Right lobe of liver (tissue), 6 donors: Measurements from ENCODE around the gene CRP. TPM values are rescaled to one million over a fixed set of nuclear protein-coding genes. Genes with fewer than 3 reads are reported as not detected.

Experiments used
- ATAC-seq, 4 donors: fragments of 200-7000 bp; cut with Tn5 transposase; one replicate each; pipeline ENCODE4 v1.9.1; 2020; ENCODE audit warnings: mild to moderate bottlenecking in 4 of 4, moderate library complexity in 4 of 4
- DNase-seq, 3 donors: peaks; one replicate each; pipeline ENCODE4 v3.0.0-alpha.2; 2020
- H3K27ac ChIP-seq, 3 donors: fragments of 200-600 bp; one replicate each; pipeline ENCODE4 v1.8.0; 2022
- H3K27me3 ChIP-seq, 2 donors: fragments of 200-600 bp; one replicate each; pipeline ENCODE4 v1.8.0; 2022
- H3K36me3 ChIP-seq, 4 donors: fragments of 200-600 bp; sonication (generic) in 1 of 4; one replicate each; pipeline versions ENCODE4 v1.5.1 to v1.8.0; 2017 to 2022; ENCODE audit warnings: control low read depth in 1 of 4
- H3K4me1 ChIP-seq, 4 donors: fragments of 200-600 bp; sonication (generic) in 1 of 4; one replicate each; pipeline versions ENCODE4 v1.5.1 to v1.8.0; 2017 to 2022; ENCODE audit warnings: control low read depth in 1 of 4
- H3K4me3 ChIP-seq, 3 donors: fragments of 200-600 bp; one replicate each; pipeline ENCODE4 v1.8.0; 2022
- H3K9me3 ChIP-seq, 4 donors: fragments of 200-600 bp; sonication (generic) in 1 of 4; one replicate each; pipeline versions ENCODE4 v1.5.1 to v1.8.0; 2017 to 2022; ENCODE audit warnings: control low read depth in 1 of 4
- POLR2A ChIP-seq: fragments of 450-650 bp; IDR thresholded peaks from one replicate; pipeline ENCODE4 v1.6.1; 2017; ENCODE audit warnings: antibody characterized with exemption, mild to moderate bottlenecking
- WGBS: methylation state at CpG from one replicate; pipeline ENCODE4 v1.1.6; 2018; ENCODE audit warnings: low coverage, low lambda C conversion rate; ENCODE audit not compliant: insufficient coverage; ENCODE audit errors: missing lambda C conversion rate; 5-methylcytosine and 5-hydroxymethylcytosine counted together
- intact Hi-C, 2 donors: fragments of 100-400 bp; cut with DNase I; formaldehyde crosslinking; loops; one replicate each; pipeline versions ENCODE4 v1.11.2 to v1.14.1; 2022
- total RNA-seq, 6 experiments: library from RNA; depleted of rRNA in 2 of 6; stranded (reverse); fragments of >200 nt in 2 of 6; fragmentation: NEBNext Ultra II Directional in 3 of 6; extraction: Animal tissue kit (Norgen Biotek cat#: 25700) in 3 of 6; gene quantifications; one replicate each; pipeline versions ENCODE4 v1.1.0 to v1.2.4, GENCODE V29; 2016 to 2023
- TF ChIP-seq, protein P1 (sequence below), 4 donors: fragments of 200-600 bp in 3 of 4; fragments of 450-650 bp in 1 of 4; IDR thresholded peaks; one replicate each; pipeline versions ENCODE4 v1.5.1 to v1.8.0; 2016 to 2022; ENCODE audit warnings: antibody characterized with exemption in 4 of 4, mild to moderate bottlenecking in 2 of 4
- donor health status: DM: no; HTN: yes; CAD: no.
- donor health status: DM: no; HTN: no; CAD: no.
- donor health status: DM: no; HTN: no; CAD: no.
- donor health status: DM: no; HTN: yes; CAD: no.
- donor health status: DM: no; HTN: yes; CAD: no.

Gene CRP
- total RNA-seq, 6 experiments from 2014 or later = 420 to 12,291 (median 6,154) TPM

DNA sequence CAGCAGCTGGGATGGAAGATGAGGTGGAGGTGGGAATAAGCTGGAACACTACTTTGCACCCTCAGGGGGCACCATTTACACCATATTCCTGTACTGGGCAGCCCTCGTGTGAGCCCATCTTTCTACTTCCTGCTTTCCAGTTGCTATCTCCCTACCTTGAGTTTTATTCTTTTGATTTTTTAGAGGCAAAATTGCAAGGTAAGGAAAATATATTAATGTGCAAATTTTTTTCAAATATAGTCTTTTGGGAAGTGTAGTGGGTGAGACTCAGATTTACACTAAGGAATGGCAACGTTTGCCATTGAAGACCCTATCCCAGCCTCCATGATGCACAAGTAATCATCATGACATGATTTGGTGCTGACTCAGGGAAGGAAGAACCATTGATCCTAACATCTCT is 35.2 kb upstream of the CRP start:
- ATAC-seq = no peak
- Histone ChIP-seq H3K4me3 (no peak overlapping the region), H3K27me3 (no peaks in the 10 kb centered on the region), H3K27ac (no peak overlapping the region), H3K36me3 (no peaks in the 10 kb centered on the region), H3K4me1 (peaks cover 0 to 33% (median 16%) of the 10 kb centered on the region in 4 donors), H3K9me3 (no peaks in the 10 kb centered on the region)
- no peak for TF ChIP-seq POLR2A
- intact Hi-C loops = loop anchor here in 1 of 2 donors (5.0 kb wide), 1 partner anchor 162 kb away; the partner anchor contains the start of gene APCS
- DNase-seq = no peak
- 57% methylated on average over 2 of the region's 2 CpGs for WGBS

DNA sequence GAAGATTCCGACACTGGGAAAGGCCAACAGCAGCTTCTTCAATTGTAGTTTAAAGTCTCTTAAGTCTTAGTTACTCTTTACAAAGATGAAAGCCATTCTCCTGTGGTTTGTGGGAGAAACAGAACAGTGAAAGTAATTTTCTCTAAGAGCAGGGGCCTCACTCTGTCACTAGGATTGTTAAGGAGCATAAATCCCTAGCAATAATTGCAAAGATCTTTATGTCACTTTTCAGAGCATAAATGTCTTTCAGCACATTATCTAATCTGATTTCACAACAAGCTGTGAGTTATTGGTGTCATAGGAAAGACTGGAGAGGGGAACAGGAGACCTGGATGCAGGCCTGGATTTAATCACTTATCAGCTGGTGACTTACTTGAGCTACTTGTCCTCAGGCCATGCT is 34.0 kb upstream of the CRP start:
- TF ChIP-seq, protein P1, sequence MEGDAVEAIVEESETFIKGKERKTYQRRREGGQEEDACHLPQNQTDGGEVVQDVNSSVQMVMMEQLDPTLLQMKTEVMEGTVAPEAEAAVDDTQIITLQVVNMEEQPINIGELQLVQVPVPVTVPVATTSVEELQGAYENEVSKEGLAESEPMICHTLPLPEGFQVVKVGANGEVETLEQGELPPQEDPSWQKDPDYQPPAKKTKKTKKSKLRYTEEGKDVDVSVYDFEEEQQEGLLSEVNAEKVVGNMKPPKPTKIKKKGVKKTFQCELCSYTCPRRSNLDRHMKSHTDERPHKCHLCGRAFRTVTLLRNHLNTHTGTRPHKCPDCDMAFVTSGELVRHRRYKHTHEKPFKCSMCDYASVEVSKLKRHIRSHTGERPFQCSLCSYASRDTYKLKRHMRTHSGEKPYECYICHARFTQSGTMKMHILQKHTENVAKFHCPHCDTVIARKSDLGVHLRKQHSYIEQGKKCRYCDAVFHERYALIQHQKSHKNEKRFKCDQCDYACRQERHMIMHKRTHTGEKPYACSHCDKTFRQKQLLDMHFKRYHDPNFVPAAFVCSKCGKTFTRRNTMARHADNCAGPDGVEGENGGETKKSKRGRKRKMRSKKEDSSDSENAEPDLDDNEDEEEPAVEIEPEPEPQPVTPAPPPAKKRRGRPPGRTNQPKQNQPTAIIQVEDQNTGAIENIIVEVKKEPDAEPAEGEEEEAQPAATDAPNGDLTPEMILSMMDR (IDR thresholded peaks at IDR 0.05) = no peak
- TF ChIP-seq POLR2A = no peak
- Histone ChIP-seq H3K27me3 (no peaks in the 10 kb centered on the region), H3K9me3 (no peaks in the 10 kb centered on the region), H3K4me1 (peaks cover 0 to 24% (median 11%) of the 10 kb centered on the region in 4 donors), H3K4me3 (no peak overlapping the region), H3K27ac (no peak overlapping the region), H3K36me3 (no peaks in the 10 kb centered on the region)
- intact Hi-C loops = no loop called here
- DNase-seq = no peak
- 100% methylated on average over 1 of the region's 1 CpG for WGBS
- ATAC-seq = no peak

DNA sequence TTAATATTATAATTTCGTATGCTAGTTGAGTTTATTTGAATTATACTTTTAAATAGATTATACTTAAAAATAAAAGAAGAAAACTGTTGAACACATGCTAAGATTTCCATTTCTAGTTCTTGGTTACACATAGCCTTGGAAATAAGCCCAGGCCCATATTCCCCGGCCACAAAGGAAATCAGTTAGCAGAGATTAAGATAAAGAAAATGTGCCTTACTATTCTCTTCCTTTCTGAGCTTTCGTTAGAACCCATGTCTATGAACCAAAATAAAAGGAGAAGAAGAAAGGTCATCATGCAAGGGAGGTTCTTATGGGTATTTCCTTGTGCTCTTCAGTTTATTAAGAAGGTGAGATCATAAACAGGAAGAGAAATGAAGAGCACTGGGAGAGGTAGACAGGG is 32.3 kb upstream of the CRP start:
- no peaks in the 10 kb centered on the region for H3K36me3 ChIP-seq
- H3K9me3 ChIP-seq = no peaks in the 10 kb centered on the region
- no peaks in the 10 kb centered on the region for H3K27me3 ChIP-seq
- no peak overlapping the region for H3K27ac ChIP-seq
- 52% methylated on average over 3 of the region's 3 CpGs for WGBS
- no peak for ATAC-seq
- peaks cover 0 to 13% (median 5%) of the 10 kb centered on the region in 4 donors for H3K4me1 ChIP-seq
- intact Hi-C loops = no loop called here
- H3K4me3 ChIP-seq = no peak overlapping the region
- DNase-seq = no peak
- TF ChIP-seq POLR2A = no peak
- TF ChIP-seq, protein P1 (IDR thresholded peaks at IDR 0.05) = no peak

DNA sequence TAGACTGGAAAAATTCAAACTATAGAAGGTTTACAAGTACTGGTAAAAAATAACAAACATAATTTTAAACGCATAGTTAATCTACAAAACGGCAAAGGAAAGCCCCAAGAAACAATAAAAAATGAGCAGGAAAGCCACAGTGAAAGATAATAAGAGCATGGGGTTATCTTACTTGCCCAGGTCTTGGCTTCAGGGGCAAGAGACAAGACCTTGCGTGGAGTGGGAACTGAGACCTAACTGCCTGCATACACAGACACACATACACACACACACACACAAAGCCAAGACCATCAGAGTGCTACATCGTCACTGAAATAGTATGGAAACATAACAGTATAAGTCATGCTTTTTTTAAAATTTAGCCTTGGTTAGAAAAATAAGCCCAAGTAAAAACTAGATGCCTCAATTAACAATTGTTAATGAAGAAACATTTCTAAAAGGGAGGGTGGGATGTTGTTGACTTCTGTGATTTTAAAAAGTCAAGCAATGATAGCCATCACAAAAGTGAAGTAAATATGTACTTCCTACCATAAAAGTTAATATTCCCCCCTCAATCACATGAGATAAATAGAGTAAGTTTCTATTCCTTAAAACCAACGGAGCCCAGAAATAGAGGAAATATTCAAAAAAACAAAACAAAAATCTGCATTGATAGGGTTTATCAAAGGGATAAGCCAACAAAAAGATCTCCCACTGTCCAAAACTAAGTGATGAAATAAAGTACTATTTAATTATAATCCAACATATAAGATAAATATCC is 29.4 kb upstream of the CRP start:
- intact Hi-C loops = no loop called here

More for the DNA sequence above, 29.4 kb upstream of the CRP start:
- no peak overlapping the region for H3K4me3 ChIP-seq
- DNase-seq = no peak
- WGBS = 58% methylated on average over 5 of the region's 5 CpGs
- TF ChIP-seq, protein P1 (IDR thresholded peaks at IDR 0.05) = no peak
- TF ChIP-seq POLR2A = no peak
- no peaks in the 10 kb centered on the region for H3K9me3 ChIP-seq
- no peaks in the 10 kb centered on the region for H3K4me1 ChIP-seq
- no peak overlapping the region for H3K27ac ChIP-seq
- no peaks in the 10 kb centered on the region for H3K27me3 ChIP-seq
- no peak for ATAC-seq
- no peaks in the 10 kb centered on the region for H3K36me3 ChIP-seq
